OCI-M2 (cell line): Measurements from ENCODE around the gene PRKCSH.
"Not testable (repeated sequence)": the region's sequence is repeated elsewhere in the genome, so short reads cannot be mapped to it uniquely, and the experiment has no call there.

ENCODE experiments used
- DNase-seq: peaks from one replicate; lab custom pipeline; 2025; ENCODE audit not compliant: unreplicated experiment; lab: John Stamatoyannopoulos, UW

Gene PRKCSH

DNA sequence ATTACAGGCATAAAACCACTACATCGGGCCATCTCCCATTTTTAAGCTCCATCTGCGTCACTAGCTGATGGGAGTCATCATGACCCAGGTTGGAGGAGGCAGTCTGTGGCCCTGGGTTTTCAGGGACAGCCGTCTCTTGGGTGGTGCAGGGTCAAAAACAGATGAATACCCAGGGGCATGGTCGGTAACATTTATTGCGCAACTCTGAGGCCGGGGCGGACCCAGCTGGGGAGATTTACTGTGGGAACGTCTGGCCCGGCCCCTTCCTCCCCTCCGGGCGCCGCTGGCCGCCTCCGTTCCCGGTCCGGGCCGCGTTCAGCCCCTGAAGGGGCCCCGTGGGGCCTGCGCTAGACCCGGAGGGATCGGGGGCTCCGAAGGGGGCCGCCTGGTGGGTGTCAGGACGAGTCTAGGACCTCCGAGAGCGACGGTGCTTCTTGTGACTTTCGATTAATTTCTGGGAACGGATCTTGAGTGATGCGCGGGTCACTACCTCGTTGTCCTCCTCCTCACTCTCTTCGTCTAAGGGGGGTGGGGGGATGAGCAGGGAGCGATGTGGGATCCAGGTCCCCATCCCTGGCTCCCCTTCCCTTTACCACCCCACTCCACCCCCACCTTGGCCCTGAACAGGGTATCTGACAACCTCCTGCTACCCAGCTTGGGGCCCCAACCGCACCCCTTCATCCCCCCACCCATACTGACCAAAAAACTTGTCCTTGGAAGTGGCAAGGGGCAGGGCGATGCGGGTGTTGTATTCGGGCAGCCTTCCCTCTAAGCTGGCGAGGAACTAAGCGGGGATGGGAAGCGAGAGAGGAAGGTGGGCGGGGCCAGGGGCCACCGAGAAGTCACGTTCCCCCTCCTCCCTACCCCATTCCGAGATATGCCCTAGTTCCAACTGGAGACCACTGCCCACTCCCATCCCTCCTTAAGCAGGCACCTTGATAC lies 14.7 kb upstream of the PRKCSH start:
- DNase-seq = no peak

DNA sequence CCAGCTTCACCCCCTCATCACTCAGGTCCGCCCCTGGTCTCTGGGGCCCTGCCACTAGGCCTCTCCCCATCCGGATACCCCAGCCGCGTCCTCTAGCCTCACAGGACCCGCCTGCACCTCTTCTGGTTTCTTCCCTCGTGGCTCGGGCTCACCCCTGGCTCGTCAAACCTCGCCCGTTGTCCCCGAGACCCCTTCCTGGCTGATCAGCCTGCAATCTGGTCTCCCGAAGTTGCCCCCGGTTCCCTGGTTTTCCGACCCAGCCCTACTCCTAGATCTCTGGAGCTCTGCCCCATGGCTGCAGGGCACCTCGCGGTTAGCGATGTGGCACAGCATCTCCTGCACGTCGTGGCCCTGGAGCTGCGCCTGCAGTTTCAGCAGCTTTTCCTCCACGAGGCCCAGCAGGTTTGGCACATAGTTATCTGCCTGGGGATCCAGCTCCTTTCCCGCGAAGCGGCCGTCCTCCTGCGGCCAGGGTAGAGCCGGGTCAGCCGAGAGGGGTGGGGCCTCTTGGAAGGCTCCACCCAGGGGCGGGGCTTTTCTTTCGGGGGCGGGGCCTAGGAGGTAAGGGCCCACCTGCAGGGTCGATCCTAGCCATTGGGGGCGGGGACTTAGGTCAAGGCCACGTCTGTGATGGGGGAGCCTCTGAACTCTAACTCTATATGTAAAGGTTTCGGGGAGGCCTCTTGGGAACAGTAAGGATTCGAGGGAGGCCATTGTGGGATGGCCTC lies 13.9 kb upstream of the PRKCSH start:
- DNase-seq = no peak

DNA sequence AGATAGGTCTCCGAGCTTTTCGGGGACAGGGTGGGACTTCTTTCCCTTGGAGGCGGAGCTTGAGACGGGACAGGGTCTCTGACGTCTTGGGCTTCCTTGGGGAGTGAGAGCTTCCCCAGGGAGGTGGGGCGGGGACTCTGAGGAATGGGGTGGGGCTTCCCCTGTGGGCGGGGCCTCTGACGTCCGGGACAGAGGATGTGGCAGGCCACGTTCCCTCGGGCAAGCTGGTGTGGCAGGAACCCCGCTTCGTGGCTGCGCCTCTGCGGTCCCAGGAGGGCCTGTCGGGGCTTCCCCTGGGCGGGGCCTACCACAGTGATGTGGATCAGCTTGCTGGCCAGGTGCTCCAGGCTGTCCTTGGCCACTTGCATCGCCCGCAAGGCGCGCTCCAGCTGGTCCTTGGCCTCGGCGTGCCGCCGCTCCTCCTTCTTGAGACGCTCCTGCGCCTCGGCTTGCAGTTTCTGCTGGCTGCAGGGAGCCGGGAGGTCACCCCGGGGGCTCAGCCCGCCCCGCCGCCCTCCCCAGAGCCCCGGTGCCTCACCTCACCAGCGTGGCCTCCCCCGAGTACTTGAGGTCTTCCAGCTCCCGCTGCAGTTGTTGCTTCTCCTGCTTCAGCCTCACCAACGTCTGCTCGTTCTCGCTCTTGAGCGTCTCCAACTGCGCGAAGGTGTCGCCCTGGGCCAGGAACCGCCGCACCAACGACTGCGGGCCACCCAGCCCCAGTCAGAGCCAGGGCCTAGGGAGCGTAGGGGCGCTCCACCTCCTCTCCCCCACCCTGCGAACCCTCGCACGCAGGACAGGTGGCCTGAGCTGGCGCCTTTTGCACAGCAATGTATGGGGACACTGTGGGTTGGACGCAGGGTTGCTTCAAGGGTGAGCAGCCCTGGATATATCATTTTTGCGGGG lies 13.0 kb upstream of the PRKCSH start:
- no peak for DNase-seq

DNA sequence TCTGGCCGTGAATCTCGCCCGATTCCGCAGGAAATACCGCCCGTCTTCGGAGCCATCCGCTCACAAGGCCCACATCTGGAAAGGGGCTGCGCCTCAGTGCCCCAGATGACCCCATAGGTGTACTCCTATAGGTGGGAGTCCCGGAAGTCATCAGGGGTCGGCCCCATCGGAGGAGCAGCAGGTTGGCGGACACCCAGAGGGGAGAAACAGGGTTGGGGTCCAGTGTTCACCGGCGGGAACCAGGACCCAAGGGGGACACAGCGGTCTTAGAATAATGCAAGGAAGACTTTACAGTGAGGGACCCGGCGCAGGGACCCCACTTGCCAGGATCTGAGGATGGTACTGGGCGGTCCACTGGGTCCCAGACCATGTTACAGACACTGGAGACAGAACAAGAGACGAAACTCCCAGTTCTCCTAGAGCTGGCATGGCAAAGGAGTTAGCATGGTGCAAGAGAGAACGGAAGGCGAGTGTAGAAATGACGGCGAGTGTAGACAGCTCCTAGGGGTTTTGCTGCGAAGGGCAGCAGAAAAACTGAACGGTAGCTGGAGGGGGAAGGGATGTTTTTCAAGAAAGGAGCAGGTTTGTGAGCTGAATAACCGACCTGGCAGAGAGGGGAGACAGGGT lies 12.2 kb upstream of the PRKCSH start:
- no peak for DNase-seq

DNA sequence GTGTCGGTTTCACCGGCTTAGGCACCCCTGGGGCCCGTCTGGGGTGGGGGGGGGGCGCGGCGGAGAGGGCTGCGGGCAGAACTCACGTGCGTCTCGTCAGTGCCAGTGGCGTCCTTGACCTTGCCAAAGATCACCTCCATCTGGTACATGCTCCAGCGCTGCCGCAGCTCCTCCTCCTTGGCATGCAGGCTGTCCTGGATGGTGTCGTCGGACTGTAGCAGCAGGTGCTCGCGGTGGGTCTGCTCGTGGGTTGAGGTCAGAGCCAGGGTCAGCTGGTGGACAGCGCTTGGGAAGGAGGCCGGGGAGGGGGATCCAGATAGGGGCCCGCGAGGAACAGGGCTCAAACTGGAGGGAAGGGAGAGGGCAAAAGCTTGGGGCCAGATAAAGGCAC lies 11.6 kb upstream of the PRKCSH start:
- DNase-seq = no peak

DNA sequence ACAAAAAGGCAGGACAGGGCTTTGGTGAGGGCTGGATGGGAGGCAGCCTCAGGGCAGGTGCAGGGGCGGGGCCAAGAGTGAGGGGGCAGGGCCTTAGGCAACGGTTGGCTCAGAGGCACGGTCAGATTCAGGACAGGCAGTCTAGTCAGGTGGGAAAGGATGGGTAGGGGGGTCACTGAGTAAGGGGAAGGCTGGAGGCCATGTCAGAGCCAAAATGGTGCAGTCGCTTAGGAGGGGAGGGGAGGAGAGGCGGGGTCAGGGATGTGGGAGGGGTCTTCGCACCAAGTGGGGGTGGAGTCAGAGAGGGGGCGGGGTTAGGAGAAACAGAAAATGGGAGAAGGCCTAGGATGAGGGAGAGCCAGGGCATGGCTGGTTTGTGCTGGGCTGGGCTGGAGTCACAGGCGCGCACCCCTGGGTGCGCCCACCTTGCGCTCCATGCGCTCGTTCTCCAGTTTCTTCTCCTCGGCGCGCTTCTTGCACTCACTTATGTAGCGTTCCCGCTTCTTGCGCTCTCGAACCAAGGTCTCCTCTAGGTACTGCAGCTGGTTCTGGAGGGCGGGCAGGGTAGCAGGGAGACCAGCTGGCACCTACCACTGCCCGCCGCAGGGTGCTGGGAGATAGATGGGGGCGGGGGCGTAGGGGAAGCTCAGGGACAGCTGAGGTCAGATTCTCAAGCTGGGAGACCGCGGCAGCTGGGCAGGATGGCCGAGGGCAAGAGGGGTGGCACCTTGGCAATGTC lies 9.5 kb upstream of the PRKCSH start:
- DNase-seq = no peak

DNA sequence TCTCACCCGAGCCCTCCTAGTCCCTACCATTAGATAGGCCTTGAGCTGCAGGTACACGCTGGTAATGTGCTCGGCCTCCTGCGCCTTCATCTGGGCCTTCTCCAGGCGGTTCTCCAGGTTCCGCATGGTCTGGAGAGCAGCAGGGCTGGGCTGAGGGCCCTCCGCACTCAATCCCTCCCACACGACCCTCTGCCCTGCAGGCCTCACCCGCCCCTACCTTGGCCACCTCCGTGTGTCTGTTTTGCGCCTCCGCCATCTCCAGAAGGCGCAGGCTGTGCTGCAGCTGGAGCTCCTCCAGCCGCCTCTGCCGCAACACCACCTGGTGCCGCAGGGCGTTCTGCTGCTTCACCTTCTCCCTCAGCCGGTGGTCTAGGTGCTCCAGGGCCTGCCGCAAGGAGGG lies 8.8 kb upstream of the PRKCSH start:
- no peak for DNase-seq

DNA sequence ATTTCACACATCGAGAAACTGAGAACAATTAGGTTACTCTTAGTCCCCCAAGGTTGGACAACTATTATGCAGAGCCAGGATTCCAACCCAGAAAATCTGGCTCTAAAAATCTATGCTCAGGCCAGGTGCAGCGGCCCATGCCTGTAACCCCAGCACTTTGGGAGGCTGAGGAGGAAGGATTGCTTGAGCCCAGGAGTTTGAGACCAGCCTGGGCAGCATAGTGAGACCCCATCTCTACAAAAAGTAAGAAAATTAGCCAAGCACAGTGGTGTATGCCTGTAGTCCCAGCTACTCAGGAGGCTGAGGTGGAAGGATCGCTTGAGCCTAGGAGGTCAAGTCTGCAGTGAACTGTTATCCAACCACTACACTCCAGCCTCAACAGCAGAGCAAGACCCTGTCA lies 1.9 kb upstream of the PRKCSH start:
- not testable (repeated sequence) for DNase-seq

DNA sequence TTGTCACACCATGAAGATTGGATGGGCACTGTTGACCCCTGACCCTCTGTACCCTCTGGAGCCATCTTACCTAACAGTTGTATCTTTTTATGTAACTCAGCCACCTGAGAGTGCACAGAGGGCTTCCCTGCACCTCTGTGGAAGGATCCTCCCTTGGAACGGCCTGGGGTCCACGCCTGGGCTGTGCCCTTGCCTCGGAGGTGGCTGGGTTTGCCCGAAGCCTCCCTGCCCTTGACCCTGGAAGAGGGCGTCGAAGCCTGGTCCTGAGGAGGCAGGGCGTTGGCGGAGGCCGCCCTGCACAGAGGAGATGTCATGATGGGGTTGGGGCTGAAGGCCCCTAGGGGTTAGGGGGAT lies 755 bp upstream of the PRKCSH start:
- DNase-seq = no peak

DNA sequence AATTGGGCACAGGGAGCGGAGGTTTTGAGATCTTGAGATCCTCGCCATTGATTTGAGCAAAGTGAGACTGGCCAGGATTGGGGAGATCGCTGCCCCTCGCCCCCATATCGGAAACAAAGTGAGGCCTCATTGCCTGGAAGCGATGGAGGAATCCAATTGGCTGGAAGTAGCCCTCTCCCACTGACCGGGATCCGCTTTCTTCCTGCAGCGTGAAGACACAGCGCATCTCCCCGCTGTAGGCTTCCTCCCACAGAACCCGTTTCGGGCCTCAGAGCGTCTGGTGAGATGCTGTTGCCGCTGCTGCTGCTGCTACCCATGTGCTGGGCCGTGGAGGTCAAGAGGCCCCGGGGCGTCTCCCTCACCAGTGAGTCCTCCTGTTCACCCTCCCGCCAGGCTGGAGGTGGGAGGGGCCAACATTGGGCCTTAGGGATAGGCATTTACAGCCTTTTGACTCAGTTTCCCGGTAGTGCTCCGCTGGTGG lies 438 bp downstream of the PRKCSH start:
- DNase-seq = no peak

DNA sequence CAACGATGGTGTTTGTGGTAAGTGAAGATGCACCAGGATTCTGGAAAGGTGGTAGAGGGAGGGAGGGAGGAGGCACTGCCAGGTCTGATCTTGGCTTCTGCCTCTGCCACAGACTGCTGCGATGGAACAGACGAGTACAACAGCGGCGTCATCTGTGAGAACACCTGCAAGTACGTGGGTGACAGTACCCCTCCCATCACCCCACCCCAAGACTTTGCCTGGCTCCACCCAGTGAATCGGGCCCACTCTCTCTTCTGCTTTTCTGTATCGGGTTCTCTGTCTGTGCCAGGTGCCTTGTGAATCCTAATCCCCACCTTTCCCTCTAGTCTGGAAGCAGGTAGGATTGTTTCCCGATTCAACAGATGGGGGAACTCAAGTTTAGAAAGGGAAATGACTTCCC lies 2.5 kb downstream of the PRKCSH start:
- DNase-seq = no peak

DNA sequence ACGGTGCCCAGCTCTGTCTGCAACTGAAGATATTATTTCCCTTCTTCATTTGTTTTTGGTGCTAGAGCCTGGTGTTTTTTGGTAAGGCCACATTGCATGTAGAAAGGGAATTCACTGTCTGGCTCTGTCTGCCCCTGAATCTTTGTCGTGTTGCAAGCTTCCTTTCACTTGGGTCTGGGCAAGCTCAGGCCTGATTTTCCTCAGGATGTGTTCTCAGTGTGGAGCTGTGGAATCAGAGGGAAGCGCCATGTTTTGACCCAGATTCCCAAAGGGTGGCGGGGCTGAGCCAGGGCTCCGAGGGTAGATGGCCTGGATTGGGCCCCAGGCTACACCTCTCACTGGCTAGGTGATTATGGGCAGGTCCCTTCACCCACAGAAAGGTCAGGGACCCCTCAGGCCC lies 8.6 kb downstream of the PRKCSH start:
- no peak for DNase-seq

DNA sequence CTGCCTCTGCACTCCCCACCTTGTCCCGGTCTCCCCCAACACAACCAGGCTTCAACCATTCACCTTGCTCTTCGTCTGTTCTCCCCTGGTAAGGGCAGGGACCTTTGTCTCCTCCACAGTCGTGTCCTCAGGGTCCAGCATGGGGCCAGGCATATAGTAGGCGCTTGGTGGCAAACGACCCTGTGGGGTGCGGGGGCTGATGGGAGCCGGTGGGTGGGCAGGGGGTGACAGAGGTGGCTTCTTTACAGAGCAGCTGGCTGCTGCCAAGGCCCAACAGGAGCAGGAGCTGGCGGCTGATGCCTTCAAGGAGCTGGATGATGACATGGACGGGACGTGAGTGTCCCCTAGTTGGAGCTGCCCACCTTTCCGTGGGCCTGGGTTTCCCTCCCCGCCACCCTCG lies 9.7 kb downstream of the PRKCSH start:
- no peak for DNase-seq

DNA sequence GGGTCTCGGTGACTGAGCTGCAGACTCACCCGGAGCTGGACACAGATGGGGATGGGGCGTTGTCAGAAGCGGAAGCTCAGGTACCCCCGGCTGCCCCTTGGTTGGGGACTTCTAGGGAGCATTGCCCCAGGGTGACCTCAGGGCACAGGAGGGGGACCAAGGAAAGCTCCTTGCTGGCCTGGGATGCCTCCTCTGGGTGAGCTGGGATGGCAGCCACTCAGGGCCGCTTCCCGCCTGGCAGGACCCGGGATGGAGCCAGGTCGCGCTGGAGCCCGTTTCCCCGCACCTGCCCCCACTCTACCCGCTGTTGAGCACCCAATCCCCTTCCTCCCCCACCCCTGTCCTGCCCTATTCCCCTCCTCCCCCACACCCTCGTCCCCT lies 10.8 kb downstream of the PRKCSH start:
- DNase-seq = no peak

DNA sequence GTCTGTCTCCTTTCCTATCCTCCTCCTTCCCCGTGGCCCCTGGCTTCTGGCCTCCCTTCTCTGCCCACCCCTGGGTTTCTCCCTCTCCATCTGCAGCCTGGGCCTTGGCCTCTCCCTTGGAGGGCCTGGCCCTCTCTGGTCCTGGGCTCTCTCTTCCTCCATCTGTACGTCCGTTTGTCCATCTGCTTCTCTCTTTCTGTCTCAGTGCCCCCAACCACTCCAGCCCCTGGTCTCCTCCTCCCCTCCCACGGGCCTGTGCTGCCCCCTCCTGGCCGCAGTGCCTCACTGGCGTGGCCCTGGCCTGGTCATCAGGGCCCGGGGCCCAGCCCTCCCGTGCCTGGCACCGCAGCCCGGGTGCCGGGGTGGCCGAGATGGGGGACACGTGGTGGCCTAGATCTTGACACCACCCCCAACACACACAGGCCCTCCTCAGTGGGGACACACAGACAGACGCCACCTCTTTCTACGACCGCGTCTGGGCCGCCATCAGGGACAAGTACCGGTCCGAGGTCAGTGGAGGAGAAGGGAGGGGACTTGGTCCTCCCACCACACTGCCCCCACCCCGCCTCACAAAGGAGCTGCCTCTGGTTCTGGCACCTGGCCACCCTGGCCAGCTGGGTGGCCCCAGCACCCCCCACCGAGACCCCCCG lies 11.3 kb downstream of the PRKCSH start:
- DNase-seq = no peak

DNA sequence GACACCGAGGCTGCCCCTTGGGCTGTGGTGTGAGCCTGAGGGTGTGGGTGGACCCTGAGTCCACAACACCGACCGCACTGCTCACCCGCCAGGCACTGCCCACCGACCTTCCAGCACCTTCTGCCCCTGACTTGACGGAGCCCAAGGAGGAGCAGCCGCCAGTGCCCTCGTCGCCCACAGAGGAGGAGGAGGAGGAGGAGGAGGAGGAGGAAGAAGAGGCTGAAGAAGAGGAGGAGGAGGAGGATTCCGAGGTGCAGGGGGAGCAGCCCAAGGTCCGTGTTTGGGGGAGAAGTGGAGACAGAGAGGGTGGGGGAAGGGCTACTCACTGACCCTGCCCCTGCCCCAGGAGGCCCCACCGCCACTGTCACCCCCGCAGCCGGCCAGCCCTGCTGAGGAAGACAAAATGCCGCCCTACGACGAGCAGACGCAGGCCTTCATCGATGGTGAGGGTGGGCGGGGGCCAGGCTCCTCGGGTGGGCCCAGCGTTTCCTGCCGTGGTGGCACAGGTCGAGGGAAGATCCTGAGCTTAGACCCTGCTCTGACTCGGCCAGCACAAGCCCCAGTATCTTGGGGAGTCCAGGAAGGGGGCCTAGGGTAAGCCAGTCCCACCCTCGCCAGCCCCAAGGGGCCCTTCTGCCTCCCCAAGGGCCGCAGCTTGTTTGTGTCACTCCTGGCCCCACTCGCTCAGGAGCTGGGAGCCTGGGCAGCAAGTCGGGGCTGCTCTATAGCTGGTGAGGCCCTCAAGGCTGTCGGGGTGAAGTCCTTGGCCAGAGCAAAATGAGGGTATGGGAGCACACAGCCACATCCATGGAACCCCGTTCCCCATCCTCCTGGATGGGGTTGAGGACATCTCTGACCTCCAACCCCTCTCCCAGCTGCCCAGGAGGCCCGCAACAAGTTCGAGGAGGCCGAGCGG lies 12.2 kb downstream of the PRKCSH start:
- DNase-seq = no peak

DNA sequence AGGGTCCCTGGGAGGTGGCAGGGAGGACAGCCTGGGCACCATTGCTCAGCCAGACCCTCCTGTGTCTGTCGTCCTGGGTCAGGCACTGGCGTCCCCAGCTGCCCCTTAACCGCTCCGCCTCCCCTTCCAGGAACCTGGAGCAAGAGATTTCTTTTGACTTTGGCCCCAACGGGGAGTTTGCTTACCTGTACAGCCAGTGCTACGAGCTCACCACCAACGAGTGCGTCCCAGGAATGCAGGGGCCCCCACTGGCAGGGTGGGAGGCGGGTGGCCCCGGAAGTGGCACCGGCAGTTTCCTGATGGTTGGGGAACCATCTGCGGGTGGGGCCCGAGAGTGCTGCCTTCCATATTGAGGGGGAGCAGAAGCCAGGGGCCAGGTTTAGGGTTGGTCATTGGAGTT lies 13.0 kb downstream of the PRKCSH start:
- DNase-seq = no peak

DNA sequence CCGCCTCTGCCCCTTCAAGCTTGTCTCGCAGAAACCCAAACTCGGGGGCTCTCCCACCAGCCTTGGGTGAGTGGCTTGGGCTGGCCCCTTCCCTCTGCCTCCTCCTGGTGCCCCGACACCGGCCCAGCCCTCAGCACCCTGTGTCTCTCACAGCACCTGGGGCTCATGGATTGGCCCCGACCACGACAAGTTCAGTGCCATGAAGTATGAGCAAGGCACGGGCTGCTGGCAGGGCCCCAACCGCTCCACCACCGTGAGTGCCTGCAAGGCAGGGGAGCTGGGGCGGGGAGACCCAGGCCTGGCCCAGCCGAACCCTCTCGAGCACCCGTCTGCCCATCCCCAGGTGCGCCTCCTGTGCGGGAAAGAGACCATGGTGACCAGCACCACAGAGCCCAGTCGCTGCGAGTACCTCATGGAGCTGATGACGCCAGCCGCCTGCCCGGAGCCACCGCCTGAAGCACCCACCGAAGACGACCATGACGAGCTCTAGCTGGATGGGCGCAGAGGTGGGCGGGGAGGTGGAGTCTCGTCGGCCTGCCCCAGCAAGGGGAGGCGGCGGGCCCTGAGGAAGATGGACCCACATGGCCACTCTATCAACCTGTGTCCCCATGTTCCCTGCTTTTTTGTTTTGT lies 13.6 kb downstream of the PRKCSH start:
- no peak for DNase-seq
